ENCODE results near the gene ISYNA1. TPM values are rescaled to one million over a fixed set of nuclear protein-coding genes. Genes with fewer than 3 reads are reported as not detected.

ISYNA1 gene
- total and polyA plus RNA-seq, 2 of the 8 experiments (the other 6 are each of a cell fraction or from before 2014, with no cell fraction given) = 207 to 264 TPM

DNA sequence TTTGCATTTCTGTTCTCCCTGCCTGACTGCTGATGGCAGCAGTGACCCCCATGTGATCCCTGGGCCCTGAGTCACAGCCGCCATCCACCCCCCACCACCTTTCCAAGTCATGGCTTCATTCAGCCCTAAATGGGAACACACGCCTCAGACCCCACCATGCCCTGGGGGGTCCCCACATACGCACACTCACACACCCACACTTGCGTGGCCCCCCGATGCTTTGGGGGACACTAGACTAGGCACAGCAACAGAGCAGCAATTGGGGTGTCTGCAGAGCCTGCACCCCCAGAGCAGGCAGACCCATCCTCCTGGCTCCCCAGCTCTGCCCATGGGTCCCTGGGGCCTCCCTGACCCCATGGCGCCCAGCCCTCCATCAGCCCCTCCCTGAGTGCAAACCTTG lies 5.5 kb upstream of the ISYNA1 start:
- Histone ChIP-seq H2AFZ (ENCODE audit: low read length) (no peak overlapping the region), H3K14ac (ENCODE audit: insufficient read length) (no peak overlapping the region), H3K79me2 (ENCODE audit: control insufficient read depth in 1 of 2, insufficient read depth in 2 of 2, low read length in 2 of 2) (no peaks in the 10 kb centered on the region), H3K36me3 (ENCODE audit: control insufficient read depth in 2 of 4, insufficient read depth in 4 of 4, low read length in 3 of 4) (peaks cover 0 to 10% (median 1%) of the 10 kb centered on the region in 4 experiments; a peak in 2 of 8 replicates), H2BK20ac (ENCODE audit: low read length) (no peak overlapping the region), H2BK120ac (replicated peaks; ENCODE audit: low read depth, low read length) (no peak overlapping the region), H2AK5ac (ENCODE audit: low read depth, low read length) (no peak overlapping the region), H4K8ac (ENCODE audit: extremely low read depth, insufficient read depth, low read length) (no peak overlapping the region), H4K91ac (replicated peaks; ENCODE audit: insufficient read length, low read length) (no peak overlapping the region), H3K9me3 (ENCODE audit: insufficient read depth in 2 of 2, low read depth in 1 of 2, low read length in 1 of 2) (no peaks in the 10 kb centered on the region), H3K23ac (ENCODE audit: insufficient read length) (no peak overlapping the region), H4K20me1 (replicated peaks in 1 of 2; ENCODE audit: control insufficient read depth in 1 of 2, insufficient read depth in 2 of 2, low read length in 2 of 2) (peaks cover 0 to 9% of the 10 kb centered on the region in 2 experiments), H3K4me3 (ENCODE audit: extremely low read depth in 1 of 4, insufficient read depth in 2 of 4, low read depth in 3 of 4, low read length in 4 of 4) (no peak overlapping the region), H3K4me1 (replicated peaks in 1 of 4; ENCODE audit: control insufficient read depth in 3 of 4, insufficient read depth in 4 of 4, low read length in 3 of 4) (peaks cover 5 to 18% (median 12%) of the 10 kb centered on the region in 4 experiments), H3K4ac (replicated peaks; ENCODE audit: insufficient read length, low read depth, low read length) (no peak overlapping the region), H3K18ac (ENCODE audit: extremely low read depth, low read length) (no peak overlapping the region), H2BK5ac (ENCODE audit: low read depth, low read length) (no peak overlapping the region), H3K79me1 (ENCODE audit: low read depth, low read length) (no peaks in the 10 kb centered on the region), H2BK12ac (ENCODE audit: low read depth, low read length) (no peak overlapping the region), H3K9ac (replicated peaks in 1 of 4; ENCODE audit: extremely low read depth in 1 of 4, low read depth in 3 of 4, low read length in 3 of 4) (no peak overlapping the region), H3K23me2 (ENCODE audit: low read depth, low read length) (peaks cover 8% of the 10 kb centered on the region; the same call in 1 of the 2 replicates), H3K27ac (ENCODE audit: low read depth, low read length) (no peak overlapping the region; the same call in 1 of the 2 replicates), H3K27me3 (replicated peaks in 1 of 4; ENCODE audit: control insufficient read depth in 3 of 4, extremely low read depth in 1 of 4, insufficient read depth in 3 of 4, low read length in 3 of 4) (no peaks in the 10 kb centered on the region), H4K5ac (ENCODE audit: insufficient read length, low read depth, low read length) (no peak overlapping the region), H3K4me2 (ENCODE audit: insufficient read depth in 1 of 2, low read depth in 2 of 2, low read length in 2 of 2) (no peak overlapping the region), H3K56ac (replicated peaks; ENCODE audit: insufficient read length, low read depth, low read length) (no peak overlapping the region), H2BK15ac (ENCODE audit: low read length) (no peak overlapping the region)
- DNase-seq (ENCODE audit: low read depth in 1 of 2, low spot score in 2 of 2) (no peak), FAIRE-seq (no peak)
- CTCF ChIA-PET (ENCODE audit: partially characterized antibody) = interaction anchor here (0.6 to 13.5 kb wide), 8 partner anchors 10 to 403 kb away, joined by 3 to 143 read pairs (median 3); no protein-coding TSS in a partner anchor
- POLR2A ChIA-PET (ENCODE audit: partially characterized antibody) = interaction anchor here (1.0 kb wide), 1 partner anchor 10 kb away, joined by 7 read pairs; no protein-coding TSS in a partner anchor
- 89% methylated on average over 5 of the region's 6 CpGs; no CpG with 5 or more reads in 1 of the 2 experiments for WGBS, 2 experiments (ENCODE audit: extremely low coverage in 1 of 2, insufficient coverage in 1 of 2, insufficient read length in 1 of 2, insufficient replicate concordance in 2 of 2, low coverage in 1 of 2, low lambda C conversion rate in 2 of 2, missing lambda C conversion rate in 1 of 2)
- TF ChIP-seq POLR2AphosphoS5 (IDR thresholded peaks at IDR 0.05; ENCODE audit: low read depth, low read length) = no peak
- no peak for TF ChIP-seq RBBP5 (IDR thresholded peaks at IDR 0.05; ENCODE audit: borderline replicate concordance, low read depth, low read length)
- no peak for TF ChIP-seq TAF7 (optimal IDR thresholded peaks at IDR 0.05; ENCODE audit: borderline replicate concordance, low read depth, low read length)
- no peak for TF ChIP-seq GTF2F1 (IDR thresholded peaks at IDR 0.05; ENCODE audit: borderline replicate concordance, low read depth, low read length)
- TF ChIP-seq BCL11A (IDR thresholded peaks at IDR 0.05; ENCODE audit: low read depth in 2 of 2, low read length in 2 of 2) = no peak
- no peak for TF ChIP-seq EP300 (IDR thresholded peaks at IDR 0.05; ENCODE audit: borderline replicate concordance in 1 of 2, low read depth in 2 of 2, low read length in 2 of 2)
- TF ChIP-seq MAFK (IDR thresholded peaks at IDR 0.05; ENCODE audit: low read depth, low read length) = no peak
- TF ChIP-seq CTBP2 (IDR thresholded peaks at IDR 0.05; ENCODE audit: borderline replicate concordance, insufficient read depth, insufficient read length, low read length) = no peak
- TF ChIP-seq ATF2 (IDR thresholded peaks at IDR 0.05; ENCODE audit: low read length) = no peak
- no peak for TF ChIP-seq SIN3A (conservative IDR thresholded peaks at IDR 0.05 in 1 of 2, IDR thresholded peaks at IDR 0.05 in 1 of 2; ENCODE audit: low read depth in 1 of 2, low read length in 2 of 2)
- TF ChIP-seq TAF1 (IDR thresholded peaks at IDR 0.05; ENCODE audit: low read depth, low read length) = no peak
